ENCODE measurements around the gene LAT. TPM values are rescaled to one million over a fixed set of nuclear protein-coding genes. Genes with fewer than 3 reads are reported as not detected.

Gene LAT
- total and polyA plus RNA-seq, 2 donors = 91.7 to 239 TPM

DNA sequence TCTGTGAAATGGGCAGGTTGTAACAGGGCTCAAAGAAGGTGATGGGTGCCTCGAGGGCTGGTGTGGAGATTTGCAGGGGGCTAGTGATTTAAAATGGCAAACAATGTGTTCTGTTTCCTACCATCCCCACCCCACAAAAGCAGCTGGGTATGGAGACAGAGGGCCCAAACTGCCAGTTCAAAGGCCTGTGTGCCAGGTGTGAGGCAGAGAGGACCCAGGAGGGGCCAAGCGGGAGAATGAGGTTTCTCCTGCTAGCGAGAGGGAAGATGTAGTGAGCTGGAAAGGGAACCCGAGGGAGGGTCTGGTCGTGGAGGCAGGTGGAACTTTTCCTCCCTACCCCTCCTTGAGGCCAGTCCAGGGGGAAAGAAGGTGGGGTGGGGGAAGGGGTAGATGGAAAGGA is 39.4 kb downstream of the LAT start:
- Histone ChIP-seq H3K4me1 (ENCODE audit: control insufficient read depth in 2 of 2, insufficient read depth in 2 of 2, low read length in 2 of 2) (peaks cover 45 to 91% of the 10 kb centered on the region in 2 donors), H3K4me3 (ENCODE audit: low read length in 2 of 2) (peak overlapping the region; percentile 41 to 48), H3K9me3 (ENCODE audit: control insufficient read depth in 2 of 2, insufficient read depth in 1 of 2, low read length in 1 of 2) (peaks cover 0 to 6% of the 10 kb centered on the region in 2 donors), H3K27ac (ENCODE audit: low read depth in 1 of 2, low read length in 1 of 2) (peak overlapping the region; percentile 98 to 99), H3K27me3 (ENCODE audit: control insufficient read depth in 2 of 2, insufficient read depth in 1 of 2, low read length in 1 of 2) (no peaks in the 10 kb centered on the region), H3K36me3 (ENCODE audit: control insufficient read depth in 2 of 2, insufficient read depth in 2 of 2, low read length in 1 of 2) (no peaks in the 10 kb centered on the region)
- DNase-seq (ENCODE audit: low read depth in 6 of 9, low spot score in 9 of 9) = peak in 6 of 9 donors; percentile 50 to 87 (median 62)
- 8% methylated on average over 5 of the region's 5 CpGs for WGBS

GRCh38 chr16:29025218-29025617 is 40.4 kb downstream of the LAT start:
- 2% methylated on average over 5 of the region's 5 CpGs for WGBS
- H3K27me3 ChIP-seq (ENCODE audit: control insufficient read depth in 2 of 2, insufficient read depth in 1 of 2, low read length in 1 of 2) = no peaks in the 10 kb centered on the region
- peak in 7 of 9 donors; percentile 65 to 93 (median 81) for DNase-seq (ENCODE audit: low read depth in 6 of 9, low spot score in 9 of 9)

DNA sequence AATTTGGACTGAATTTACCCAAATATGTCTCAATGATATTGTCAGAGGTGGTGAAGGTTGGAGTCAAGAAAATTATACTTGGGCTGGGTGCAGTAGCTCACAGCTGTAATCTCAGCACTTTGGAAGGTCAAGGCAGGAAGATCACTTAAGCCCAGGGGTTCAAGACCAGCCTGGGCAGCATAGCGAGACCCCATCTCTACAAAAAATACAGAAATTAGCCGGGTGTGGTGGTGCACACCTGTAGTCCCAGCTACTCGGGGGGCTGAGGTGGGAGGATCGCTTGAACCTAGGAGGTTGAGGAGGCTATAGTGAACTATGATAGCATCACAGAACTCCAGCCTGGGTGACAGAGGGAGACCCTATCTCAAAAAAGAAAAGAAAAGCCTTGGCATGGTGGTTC is 40.9 kb downstream of the LAT start:
- H3K36me3 ChIP-seq (ENCODE audit: control insufficient read depth in 2 of 2, insufficient read depth in 2 of 2, low read length in 1 of 2) = no peaks in the 10 kb centered on the region
- 94% methylated on average over 4 of the region's 4 CpGs for WGBS
- peak overlapping the region; percentile 98 to 99 for H3K27ac ChIP-seq (ENCODE audit: low read depth in 1 of 2, low read length in 1 of 2)
- H3K9me3 ChIP-seq (ENCODE audit: control insufficient read depth in 2 of 2, insufficient read depth in 1 of 2, low read length in 1 of 2) = peaks cover 0 to 6% of the 10 kb centered on the region in 2 donors
- DNase-seq (ENCODE audit: low read depth in 6 of 9, low spot score in 9 of 9) = no peak
- no peak overlapping the region for H3K4me3 ChIP-seq (ENCODE audit: low read length in 2 of 2)
- peaks cover 56 to 97% of the 10 kb centered on the region in 2 donors for H3K4me1 ChIP-seq (ENCODE audit: control insufficient read depth in 2 of 2, insufficient read depth in 2 of 2, low read length in 2 of 2)
- H3K27me3 ChIP-seq (ENCODE audit: control insufficient read depth in 2 of 2, insufficient read depth in 1 of 2, low read length in 1 of 2) = no peaks in the 10 kb centered on the region

More at GRCh38 chr16:29025218-29025617, 40.4 kb downstream of the LAT start:
- Histone ChIP-seq H3K27ac (ENCODE audit: low read depth in 1 of 2, low read length in 1 of 2) (peak overlapping the region; percentile 98 to 99), H3K36me3 (ENCODE audit: control insufficient read depth in 2 of 2, insufficient read depth in 2 of 2, low read length in 1 of 2) (no peaks in the 10 kb centered on the region), H3K4me3 (ENCODE audit: low read length in 2 of 2) (peak overlapping the region; percentile 41 to 48), H3K9me3 (ENCODE audit: control insufficient read depth in 2 of 2, insufficient read depth in 1 of 2, low read length in 1 of 2) (peaks cover 0 to 6% of the 10 kb centered on the region in 2 donors), H3K4me1 (ENCODE audit: control insufficient read depth in 2 of 2, insufficient read depth in 2 of 2, low read length in 2 of 2) (peaks cover 53 to 97% of the 10 kb centered on the region in 2 donors)

GRCh38 chr16:29028457-29029167 is 43.8 kb downstream of the LAT start:
- WGBS = 87% methylated on average over 7 of the region's 7 CpGs
- no peak overlapping the region for H3K4me3 ChIP-seq (ENCODE audit: low read length in 2 of 2)
- peaks cover 0 to 6% of the 10 kb centered on the region in 2 donors for H3K9me3 ChIP-seq (ENCODE audit: control insufficient read depth in 2 of 2, insufficient read depth in 1 of 2, low read length in 1 of 2)
- no peaks in the 10 kb centered on the region for H3K27me3 ChIP-seq (ENCODE audit: control insufficient read depth in 2 of 2, insufficient read depth in 1 of 2, low read length in 1 of 2)
- H3K4me1 ChIP-seq (ENCODE audit: control insufficient read depth in 2 of 2, insufficient read depth in 2 of 2, low read length in 2 of 2) = peaks cover 50 to 78% of the 10 kb centered on the region in 2 donors
- peak overlapping the region; percentile 64 to 86 for H3K27ac ChIP-seq (ENCODE audit: low read depth in 1 of 2, low read length in 1 of 2)
- no peak for DNase-seq (ENCODE audit: low read depth in 6 of 9, low spot score in 9 of 9)
- no peaks in the 10 kb centered on the region for H3K36me3 ChIP-seq (ENCODE audit: control insufficient read depth in 2 of 2, insufficient read depth in 2 of 2, low read length in 1 of 2)

DNA sequence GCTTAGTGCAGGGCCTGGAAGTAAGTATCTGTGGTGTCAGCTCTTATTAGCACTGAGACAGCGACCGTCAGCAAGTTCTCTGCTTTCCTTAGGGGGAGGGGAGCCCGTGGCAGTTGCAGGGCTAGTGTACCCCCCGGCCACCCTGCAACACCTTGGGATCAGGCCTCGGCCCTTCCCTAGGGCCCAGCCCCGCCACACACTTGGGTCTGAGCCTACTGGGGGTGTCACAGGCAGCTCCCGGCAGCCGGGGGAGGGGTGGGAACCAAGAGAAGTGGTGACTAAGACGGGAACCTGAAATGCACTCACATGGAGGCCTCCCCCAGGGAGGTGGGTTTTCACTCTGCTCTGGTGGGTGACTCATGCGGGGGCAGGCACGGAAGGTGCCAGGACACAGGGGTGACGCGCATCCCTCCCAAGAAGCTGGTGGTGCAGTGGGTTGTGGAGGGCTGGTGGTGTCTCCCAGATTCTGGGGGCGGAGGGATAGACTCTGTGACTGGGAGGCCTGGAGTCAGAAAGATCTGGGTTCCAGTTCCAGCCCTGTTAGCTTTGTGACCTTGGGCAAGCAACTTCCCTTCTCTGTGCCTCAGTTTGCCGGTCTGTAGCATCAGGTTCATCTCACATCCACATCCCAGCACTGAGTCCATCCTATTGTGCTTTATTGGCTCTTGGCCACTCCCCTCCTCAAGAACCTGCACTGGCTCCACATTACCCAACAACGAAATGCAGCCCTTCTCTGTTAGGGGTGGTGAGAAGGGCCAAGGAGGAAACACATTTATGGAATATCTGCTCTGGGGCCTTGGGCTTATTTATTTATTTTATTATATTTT is 44.5 kb downstream of the LAT start:
- peaks cover 0 to 2% of the 10 kb centered on the region in 2 donors for H3K9me3 ChIP-seq (ENCODE audit: control insufficient read depth in 2 of 2, insufficient read depth in 1 of 2, low read length in 1 of 2)
- no peak overlapping the region for H3K4me3 ChIP-seq (ENCODE audit: low read length in 2 of 2)
- H3K36me3 ChIP-seq (ENCODE audit: control insufficient read depth in 2 of 2, insufficient read depth in 2 of 2, low read length in 1 of 2) = no peaks in the 10 kb centered on the region
- WGBS = 43% methylated on average over 16 of the region's 16 CpGs
- peak overlapping the region; percentile 64 to 86 for H3K27ac ChIP-seq (ENCODE audit: low read depth in 1 of 2, low read length in 1 of 2)
- peaks cover 42 to 70% of the 10 kb centered on the region in 2 donors for H3K4me1 ChIP-seq (ENCODE audit: control insufficient read depth in 2 of 2, insufficient read depth in 2 of 2, low read length in 2 of 2)
- DNase-seq (ENCODE audit: low read depth in 6 of 9, low spot score in 9 of 9) = peak in 1 of 9 donors; percentile 76
- H3K27me3 ChIP-seq (ENCODE audit: control insufficient read depth in 2 of 2, insufficient read depth in 1 of 2, low read length in 1 of 2) = no peaks in the 10 kb centered on the region

DNA sequence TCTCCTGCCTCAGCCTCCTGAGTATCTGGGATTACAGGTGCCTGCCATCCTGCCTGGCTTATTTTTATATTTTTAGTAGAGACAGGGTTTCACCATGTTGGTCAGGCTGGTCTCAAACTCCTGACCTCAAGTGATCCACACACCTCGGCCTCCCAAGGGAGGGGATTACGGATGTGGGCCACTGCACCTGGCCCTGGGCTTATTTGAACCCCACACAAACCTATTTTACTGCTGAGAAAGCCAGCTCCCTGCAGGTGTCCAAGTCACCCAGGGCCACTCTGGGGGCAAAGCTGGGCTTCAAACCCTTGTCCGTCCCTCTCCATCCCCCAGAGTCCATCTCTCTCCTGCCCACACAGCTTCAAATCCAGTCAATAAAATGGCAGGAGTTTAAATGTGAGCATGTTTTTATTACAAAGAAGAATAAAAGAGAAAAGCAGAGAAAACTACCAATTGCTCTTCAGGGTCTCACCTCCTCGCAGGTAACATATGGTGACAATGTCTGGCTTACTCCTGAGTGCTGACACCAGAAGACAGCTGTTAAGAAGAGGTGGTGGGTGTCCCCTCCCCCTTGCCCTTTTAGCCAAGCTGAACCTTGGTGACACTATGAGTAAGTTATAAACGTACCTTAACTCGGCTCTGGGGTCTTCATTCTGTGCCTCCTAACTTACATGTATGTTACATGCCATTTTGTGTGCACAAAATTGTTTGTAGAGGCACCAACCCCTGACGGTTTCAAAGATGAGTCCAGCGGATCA is 45.4 kb downstream of the LAT start:
- H3K27me3 ChIP-seq (ENCODE audit: control insufficient read depth in 2 of 2, insufficient read depth in 1 of 2, low read length in 1 of 2) = no peaks in the 10 kb centered on the region
- DNase-seq (ENCODE audit: low read depth in 6 of 9, low spot score in 9 of 9) = no peak
- WGBS = 87% methylated on average over 8 of the region's 8 CpGs
- no peak overlapping the region for H3K4me3 ChIP-seq (ENCODE audit: low read length in 2 of 2)
- peaks cover 0 to 2% of the 10 kb centered on the region in 2 donors for H3K9me3 ChIP-seq (ENCODE audit: control insufficient read depth in 2 of 2, insufficient read depth in 1 of 2, low read length in 1 of 2)
- H3K27ac ChIP-seq (ENCODE audit: low read depth in 1 of 2, low read length in 1 of 2) = peak overlapping the region; percentile 49 to 86
- no peaks in the 10 kb centered on the region for H3K36me3 ChIP-seq (ENCODE audit: control insufficient read depth in 2 of 2, insufficient read depth in 2 of 2, low read length in 1 of 2)
- peaks cover 36 to 61% of the 10 kb centered on the region in 2 donors for H3K4me1 ChIP-seq (ENCODE audit: control insufficient read depth in 2 of 2, insufficient read depth in 2 of 2, low read length in 2 of 2)

Other genes with a start within 250 kb of the LAT start
- 0.42 TPM for gene NPIPB9, start 233.3 kb upstream of the LAT start, total RNA-seq
- gene NPIPB9, start 233.3 kb upstream of the LAT start, polyA plus RNA-seq = 1.4 TPM
- 22.6 TPM for gene ATXN2L, start 162.1 kb upstream of the LAT start, total RNA-seq
- 83.6 TPM for gene ATXN2L, start 162.1 kb upstream of the LAT start, polyA plus RNA-seq
- 94.2 TPM for gene TUFM, start 138.7 kb upstream of the LAT start, total RNA-seq
- 208 TPM for gene TUFM, start 138.7 kb upstream of the LAT start, polyA plus RNA-seq
- gene SH2B1, start 121.2 kb upstream of the LAT start, total RNA-seq = 18.2 TPM
- gene SH2B1, start 121.2 kb upstream of the LAT start, polyA plus RNA-seq = 70.9 TPM
- 0.57 TPM for gene ATP2A1, start 106.6 kb upstream of the LAT start, total RNA-seq
- gene ATP2A1, start 106.6 kb upstream of the LAT start, polyA plus RNA-seq = 1.2 TPM
- gene RABEP2, start 59.8 kb upstream of the LAT start, total RNA-seq = 12.6 TPM
- 21.2 TPM for gene RABEP2, start 59.8 kb upstream of the LAT start, polyA plus RNA-seq
- 2.8 TPM for gene CD19, start 53.1 kb upstream of the LAT start, total RNA-seq
- gene CD19, start 53.1 kb upstream of the LAT start, polyA plus RNA-seq = 16.9 TPM
- 20.6 TPM for gene NFATC2IP, start 34.1 kb upstream of the LAT start, total RNA-seq
- gene NFATC2IP, start 34.1 kb upstream of the LAT start, polyA plus RNA-seq = 49.1 TPM
- gene SPNS1, start 10.3 kb upstream of the LAT start, total RNA-seq = 11.7 TPM
- gene SPNS1, start 10.3 kb upstream of the LAT start, polyA plus RNA-seq = 75.1 TPM